ENCODE measurements around the gene SCN8A. TPM values are rescaled to one million over a fixed set of nuclear protein-coding genes. Genes with fewer than 3 reads are reported as not detected.

SCN8A gene
- total RNA-seq, 1 donor from 2014 or later, result 1.3 TPM

GRCh38 chr12:51726931-51727330 is 135.9 kb downstream of the SCN8A start:
- DNase-seq (ENCODE audit: low read depth), result no peak
- Histone ChIP-seq H3K4me3 (ENCODE audit: low read depth, low read length) (no peak overlapping the region), H3K27me3 (ENCODE audit: control insufficient read depth, insufficient read depth, low read length) (peaks cover 2% of the 10 kb centered on the region), H3K36me3 (ENCODE audit: control insufficient read depth, insufficient read depth, low read length) (no peaks in the 10 kb centered on the region)
- no peak for TF ChIP-seq CTCF (IDR thresholded peaks at IDR 0.05; ENCODE audit: insufficient read depth, low read length, poor library complexity, severe bottlenecking)

- DNase-seq (ENCODE audit: low read depth), result no peak
- H3K27me3 ChIP-seq (ENCODE audit: control insufficient read depth, insufficient read depth, low read length), result no peaks in the 10 kb centered on the region
- no peaks in the 10 kb centered on the region for H3K36me3 ChIP-seq (ENCODE audit: control insufficient read depth, insufficient read depth, low read length)
- TF ChIP-seq CTCF (IDR thresholded peaks at IDR 0.05; ENCODE audit: insufficient read depth, low read length, poor library complexity, severe bottlenecking), result no peak
- no peak overlapping the region for H3K4me3 ChIP-seq (ENCODE audit: low read depth, low read length)
These were observed 138.3 kb downstream of the SCN8A start for GRCh38 chr12:51729331-51729730.

GRCh38 chr12:51730745-51731144 is 139.7 kb downstream of the SCN8A start:
- no peaks in the 10 kb centered on the region for H3K36me3 ChIP-seq (ENCODE audit: control insufficient read depth, insufficient read depth, low read length)
- TF ChIP-seq CTCF (IDR thresholded peaks at IDR 0.05; ENCODE audit: insufficient read depth, low read length, poor library complexity, severe bottlenecking), result no peak
- H3K27me3 ChIP-seq (ENCODE audit: control insufficient read depth, insufficient read depth, low read length), result no peaks in the 10 kb centered on the region
- no peak overlapping the region for H3K4me3 ChIP-seq (ENCODE audit: low read depth, low read length)
- DNase-seq (ENCODE audit: low read depth), result no peak

- H3K27me3 ChIP-seq (ENCODE audit: control insufficient read depth, insufficient read depth, low read length), result no peaks in the 10 kb centered on the region
- DNase-seq (ENCODE audit: low read depth), result no peak
- no peak overlapping the region for H3K4me3 ChIP-seq (ENCODE audit: low read depth, low read length)
- H3K36me3 ChIP-seq (ENCODE audit: control insufficient read depth, insufficient read depth, low read length), result no peaks in the 10 kb centered on the region
- TF ChIP-seq CTCF (IDR thresholded peaks at IDR 0.05; ENCODE audit: insufficient read depth, low read length, poor library complexity, severe bottlenecking), result no peak
These were observed 149.5 kb downstream of the SCN8A start for GRCh38 chr12:51740536-51740935.

GRCh38 chr12:51744235-51744634 is 153.2 kb downstream of the SCN8A start:
- DNase-seq (ENCODE audit: low read depth), result no peak
- no peak for TF ChIP-seq CTCF (IDR thresholded peaks at IDR 0.05; ENCODE audit: insufficient read depth, low read length, poor library complexity, severe bottlenecking)
- Histone ChIP-seq H3K27me3 (ENCODE audit: control insufficient read depth, insufficient read depth, low read length) (no peaks in the 10 kb centered on the region), H3K4me3 (ENCODE audit: low read depth, low read length) (no peak overlapping the region), H3K36me3 (ENCODE audit: control insufficient read depth, insufficient read depth, low read length) (no peaks in the 10 kb centered on the region)

GRCh38 chr12:51744957-51745356 is 153.9 kb downstream of the SCN8A start:
- Histone ChIP-seq H3K36me3 (ENCODE audit: control insufficient read depth, insufficient read depth, low read length) (no peaks in the 10 kb centered on the region), H3K27me3 (ENCODE audit: control insufficient read depth, insufficient read depth, low read length) (no peaks in the 10 kb centered on the region), H3K4me3 (ENCODE audit: low read depth, low read length) (no peak overlapping the region)
- no peak for DNase-seq (ENCODE audit: low read depth)
- TF ChIP-seq CTCF (IDR thresholded peaks at IDR 0.05; ENCODE audit: insufficient read depth, low read length, poor library complexity, severe bottlenecking), result no peak
